Ascending aorta (tissue), 2 donors: ENCODE results near the gene RIT2. TPM values are rescaled to one million over a fixed set of nuclear protein-coding genes. Genes with fewer than 3 reads are reported as not detected.

Source experiments
- DNase-seq, 2 donors: peaks; one replicate each; pipeline ENCODE4 v3.0.0-alpha.2; 2019; ENCODE audit warnings: low spot score in 2 of 2
- H3K27ac ChIP-seq, 2 donors: fragments of 200-600 bp; sonication (generic); one replicate each; pipeline ENCODE4 v1.5.1; 2016 to 2017; ENCODE audit warnings: mild to moderate bottlenecking in 1 of 2
- H3K27me3 ChIP-seq: fragments of 200-600 bp; sonication (generic); one replicate; pipeline ENCODE4 v1.5.1; 2017
- H3K36me3 ChIP-seq, 2 donors: fragments of 200-600 bp; sonication (generic); one replicate each; pipeline ENCODE4 v1.5.1; 2016
- H3K4me1 ChIP-seq, 2 donors: fragments of 200-600 bp; sonication (generic); one replicate each; pipeline ENCODE4 v1.5.1; 2016 to 2017; ENCODE audit warnings: mild to moderate bottlenecking in 1 of 2
- H3K4me3 ChIP-seq, 2 donors: fragments of 200-600 bp; sonication (generic); one replicate each; pipeline ENCODE4 v1.5.1; 2016 to 2017; ENCODE audit warnings: mild to moderate bottlenecking in 1 of 2
- H3K9me3 ChIP-seq, 2 donors: fragments of 200-600 bp; sonication (generic); one replicate each; pipeline ENCODE4 v1.5.1; 2016
- CTCF ChIP-seq, 3 experiments: fragments of 200-600 bp in 2 of 3; fragments of 450-650 bp in 1 of 3; sonication (generic) in 2 of 3; IDR thresholded peaks; one replicate each; pipeline ENCODE4 v1.5.1; 2016 to 2019; ENCODE audit warnings: antibody characterized with exemption in 3 of 3, mild to moderate bottlenecking in 1 of 3, moderate library complexity in 1 of 3
- intact Hi-C: fragments of 100-400 bp; cut with DNase I; formaldehyde crosslinking; loops from one replicate; pipeline ENCODE4 v1.15.1; 2023
- total RNA-seq: library from RNA; depleted of rRNA; stranded (reverse); fragments of >200 nt; gene quantifications from one replicate; pipeline ENCODE4 v1.1.0, GENCODE V29; 2016

RIT2 gene
- total RNA-seq, 1 donor from 2014 or later, result not detected

GRCh38 chr18:43130716-43131260, 15.3 kb upstream of the RIT2 start:
- no peaks in the 10 kb centered on the region for H3K4me1 ChIP-seq
- no peak overlapping the region for H3K4me3 ChIP-seq
- no peaks in the 10 kb centered on the region for H3K36me3 ChIP-seq
- no peak for DNase-seq
- H3K9me3 ChIP-seq, result no peaks in the 10 kb centered on the region
- intact Hi-C loops, result no loop called here
- H3K27me3 ChIP-seq, result no peaks in the 10 kb centered on the region
- no peak for TF ChIP-seq CTCF (IDR thresholded peaks at IDR 0.05)
- no peak overlapping the region for H3K27ac ChIP-seq

- Histone ChIP-seq H3K9me3 (no peaks in the 10 kb centered on the region), H3K27me3 (no peaks in the 10 kb centered on the region), H3K36me3 (no peaks in the 10 kb centered on the region), H3K4me1 (no peaks in the 10 kb centered on the region), H3K27ac (no peak overlapping the region), H3K4me3 (peak overlapping the region; percentile 17 to 37)
- TF ChIP-seq CTCF (IDR thresholded peaks at IDR 0.05), result no peak
- intact Hi-C loops, result no loop called here
- DNase-seq, result no peak
These were observed 14.6 kb upstream of the RIT2 start for GRCh38 chr18:43129946-43130524.

GRCh38 chr18:43125471-43125870, 10.0 kb upstream of the RIT2 start:
- Histone ChIP-seq H3K27ac (no peak overlapping the region), H3K4me1 (no peaks in the 10 kb centered on the region), H3K36me3 (no peaks in the 10 kb centered on the region), H3K27me3 (no peaks in the 10 kb centered on the region), H3K9me3 (no peaks in the 10 kb centered on the region), H3K4me3 (no peak overlapping the region)
- intact Hi-C loops, result no loop called here
- TF ChIP-seq CTCF (IDR thresholded peaks at IDR 0.05), result no peak
- DNase-seq, result no peak

DNA sequence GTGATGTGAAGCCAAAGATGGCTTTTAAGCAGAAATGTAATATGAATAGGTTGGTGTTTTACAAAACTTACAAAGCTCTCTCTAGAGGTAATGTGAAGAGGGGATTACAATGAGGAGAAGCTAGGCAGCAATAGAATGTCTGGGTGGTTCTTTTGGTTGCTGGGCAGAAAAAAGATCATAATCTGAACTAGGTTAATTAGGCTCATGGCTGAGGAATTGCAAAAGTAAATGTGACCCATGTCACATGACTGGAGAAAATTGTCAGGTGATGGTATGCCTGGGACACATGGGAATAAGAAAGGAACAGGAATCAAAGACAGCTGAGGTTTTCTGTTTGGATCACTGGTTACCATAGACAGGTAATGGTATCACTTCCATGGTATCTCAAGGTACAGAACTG, 7.5 kb upstream of the RIT2 start:
- H3K36me3 ChIP-seq, result no peaks in the 10 kb centered on the region
- no peaks in the 10 kb centered on the region for H3K4me1 ChIP-seq
- DNase-seq, result no peak
- H3K27ac ChIP-seq, result no peak overlapping the region
- no peaks in the 10 kb centered on the region for H3K27me3 ChIP-seq
- intact Hi-C loops, result no loop called here
- H3K4me3 ChIP-seq, result no peak overlapping the region
- no peak for TF ChIP-seq CTCF (IDR thresholded peaks at IDR 0.05)
- H3K9me3 ChIP-seq, result no peaks in the 10 kb centered on the region

DNA sequence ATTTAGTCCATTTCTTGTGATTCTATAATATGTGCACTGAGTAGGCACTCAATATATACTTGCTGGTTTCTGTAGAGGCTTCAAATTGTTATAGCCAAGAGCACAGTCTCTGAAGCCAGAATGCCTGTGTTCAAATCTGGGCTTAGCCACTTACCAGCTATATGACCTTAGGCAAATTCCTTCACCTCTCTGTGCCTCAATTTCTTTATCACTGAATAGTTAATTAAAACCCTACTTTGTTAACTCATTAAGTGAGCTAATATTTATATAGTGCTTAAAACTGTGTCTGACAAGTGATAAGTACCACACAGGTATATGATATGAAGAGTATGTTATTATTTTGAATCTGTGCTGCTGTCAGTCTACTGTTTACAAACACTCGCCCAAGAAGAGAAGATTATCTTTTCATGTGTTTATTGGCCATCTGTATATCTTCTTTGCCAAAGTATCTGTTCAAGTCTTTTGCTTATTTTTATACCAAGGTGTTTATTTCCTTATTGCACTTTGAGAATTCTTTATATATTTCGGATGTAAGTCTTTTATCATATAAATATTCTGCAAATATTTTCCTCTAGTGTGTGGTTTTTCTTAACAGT, 1.3 kb upstream of the RIT2 start:
- Histone ChIP-seq H3K4me1 (no peaks in the 10 kb centered on the region), H3K9me3 (no peaks in the 10 kb centered on the region), H3K36me3 (no peaks in the 10 kb centered on the region), H3K27ac (no peak overlapping the region), H3K4me3 (no peak overlapping the region), H3K27me3 (no peaks in the 10 kb centered on the region)
- no peak for DNase-seq
- no peak for TF ChIP-seq CTCF (IDR thresholded peaks at IDR 0.05)
- intact Hi-C loops, result no loop called here
